Medulla oblongata (tissue), 1 donor: ENCODE measurements around the gene SAP130.

Experiments used
- DNase-seq: peaks from one replicate; pipeline ENCODE4 v3.0.0-alpha.2; 2015; ENCODE audit errors: extremely low spot score

SAP130 gene

DNA sequence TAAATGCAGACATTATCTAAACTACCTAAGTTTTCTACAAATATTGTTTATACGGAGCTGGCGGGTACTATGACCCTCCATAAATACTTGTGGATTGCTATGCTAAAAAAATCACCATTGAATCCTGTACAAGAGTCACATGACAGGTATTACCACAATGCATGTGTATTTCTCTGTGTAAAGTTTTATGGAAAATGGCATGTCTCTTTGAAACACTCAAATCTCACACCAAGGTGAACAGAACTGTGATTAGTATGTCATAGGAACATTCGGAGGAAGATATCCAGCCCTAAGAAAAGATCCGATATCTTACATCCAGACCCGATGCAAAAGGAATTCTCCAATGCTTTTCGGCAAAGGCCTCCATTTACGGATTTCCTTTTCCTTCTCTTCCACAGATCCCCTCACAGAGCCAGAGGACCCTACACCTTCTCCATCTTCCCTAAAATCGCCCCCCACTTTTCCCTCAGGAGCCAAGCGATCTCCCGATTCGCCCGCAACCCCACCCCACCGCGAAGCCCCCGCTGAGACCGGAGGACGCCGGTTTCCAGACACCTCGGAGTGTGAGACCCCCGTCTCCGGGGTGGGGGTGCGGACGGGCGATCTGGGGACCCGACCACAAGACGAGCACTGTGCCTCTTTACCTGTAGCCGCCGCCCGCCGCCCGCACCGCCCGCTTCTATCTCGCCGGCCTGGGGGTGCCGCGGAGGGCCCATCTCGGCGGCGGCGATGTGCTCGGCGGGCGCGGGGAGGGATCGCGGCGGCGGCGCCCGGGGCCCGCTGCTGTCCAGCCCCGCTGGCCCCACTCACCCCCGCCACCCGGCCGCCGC, 1.2 kb downstream of the SAP130 start:
- DNase-seq: peak; percentile 28

DNA sequence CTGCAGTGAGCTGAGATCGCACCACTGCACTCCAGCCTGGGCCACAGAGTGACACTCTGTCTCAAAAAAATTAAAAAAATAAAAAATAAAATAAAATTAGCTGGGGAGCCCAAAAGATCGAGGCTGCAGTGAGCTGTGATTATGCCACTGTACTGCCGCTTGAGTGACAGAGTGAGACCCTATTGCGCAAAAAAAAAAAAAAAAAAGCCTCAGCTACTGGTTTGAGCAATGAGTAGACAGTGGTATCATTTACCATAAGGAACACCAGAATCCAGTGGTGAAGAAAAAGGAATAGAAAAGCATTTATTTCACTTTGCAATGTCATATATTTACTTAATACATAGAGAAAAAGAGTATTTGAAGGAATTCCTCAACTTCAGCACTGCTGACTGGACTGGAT, 3.0 kb downstream of the SAP130 start:
- DNase-seq: no peak

DNA sequence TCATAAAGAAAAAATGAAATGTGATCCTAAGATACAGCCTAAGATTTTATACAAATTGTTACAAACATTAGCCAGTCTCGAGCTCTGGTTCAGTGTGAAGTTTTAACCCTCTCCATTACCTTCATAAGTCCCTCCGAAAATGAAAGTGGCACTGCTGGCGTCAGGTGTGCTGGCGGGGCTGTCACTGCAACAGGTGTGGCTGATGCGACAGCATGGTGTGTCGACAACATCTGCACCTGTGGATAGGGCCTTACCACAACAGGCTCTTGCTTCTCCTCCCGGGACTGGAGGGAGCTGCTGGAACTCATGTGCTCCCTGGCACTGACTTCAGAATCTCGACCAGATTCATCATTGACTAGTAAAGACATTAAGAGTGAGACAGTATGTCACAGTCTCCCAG, 10.3 kb downstream of the SAP130 start:
- no peak for DNase-seq

DNA sequence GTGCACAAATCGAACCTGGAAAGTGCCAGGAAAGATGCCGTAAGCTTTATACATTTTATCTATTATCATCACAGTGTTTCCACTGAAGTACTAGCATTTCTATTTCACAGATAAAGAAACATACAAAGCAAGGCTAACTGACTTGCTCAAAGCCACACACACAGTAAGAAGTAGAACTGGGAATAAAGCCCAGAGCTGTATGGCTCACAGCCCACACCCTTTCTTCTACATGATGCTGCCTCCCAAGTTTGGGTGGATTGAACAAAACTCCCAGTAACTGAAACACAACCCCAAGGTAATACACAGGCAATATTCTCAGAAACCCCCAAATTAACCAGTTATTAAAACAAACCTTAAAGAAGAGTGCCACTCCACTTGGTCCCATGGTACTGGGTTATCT, 11.2 kb downstream of the SAP130 start:
- peak; percentile 62 for DNase-seq

DNA sequence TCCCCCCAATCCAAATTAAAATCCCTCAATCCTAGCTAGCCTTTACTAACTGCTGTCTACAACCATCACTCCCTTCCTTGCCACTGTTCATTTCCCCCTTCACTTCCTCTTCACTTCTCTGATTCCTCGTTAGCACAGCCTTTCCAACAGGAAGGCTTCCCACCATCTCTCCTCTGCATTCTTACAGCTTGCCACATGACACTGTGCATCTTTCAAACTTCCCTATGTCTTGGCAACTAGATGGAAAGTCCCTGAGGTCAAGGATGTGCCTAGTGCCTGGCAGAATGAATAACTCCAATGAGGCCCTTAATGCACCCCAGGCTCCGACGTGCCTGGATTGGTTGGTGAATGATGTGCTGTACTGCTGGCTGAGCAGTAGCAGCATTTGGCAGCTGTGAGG, 15.2 kb downstream of the SAP130 start:
- no peak for DNase-seq

DNA sequence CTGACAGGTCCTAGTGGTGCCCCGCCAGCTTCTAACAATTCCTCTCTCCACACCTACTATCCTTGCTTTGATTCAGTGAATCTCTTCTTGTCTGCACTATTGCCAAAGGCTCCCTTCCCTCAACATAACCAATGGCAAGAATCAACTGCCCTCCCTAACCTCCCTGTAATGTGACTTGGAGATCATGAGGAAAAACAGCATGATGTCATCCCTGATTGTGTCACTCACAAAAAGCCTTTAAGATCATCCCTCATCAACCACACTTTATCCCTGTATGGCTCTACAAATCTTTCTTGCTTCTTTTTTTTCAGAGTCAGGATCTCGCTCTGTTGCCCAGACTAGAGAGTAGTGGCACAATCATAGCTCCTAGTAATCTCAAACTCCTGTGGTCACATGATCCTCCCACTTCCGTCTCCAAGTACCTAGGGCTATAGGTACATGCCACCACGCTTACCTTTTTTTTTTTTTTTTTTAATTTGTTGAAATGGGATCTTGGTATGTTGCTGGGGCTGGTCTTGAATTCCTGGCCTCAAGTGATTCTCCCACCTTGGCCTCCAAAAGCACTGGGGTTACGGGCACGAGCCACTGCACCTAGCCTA, 19.7 kb downstream of the SAP130 start:
- DNase-seq: no peak

DNA sequence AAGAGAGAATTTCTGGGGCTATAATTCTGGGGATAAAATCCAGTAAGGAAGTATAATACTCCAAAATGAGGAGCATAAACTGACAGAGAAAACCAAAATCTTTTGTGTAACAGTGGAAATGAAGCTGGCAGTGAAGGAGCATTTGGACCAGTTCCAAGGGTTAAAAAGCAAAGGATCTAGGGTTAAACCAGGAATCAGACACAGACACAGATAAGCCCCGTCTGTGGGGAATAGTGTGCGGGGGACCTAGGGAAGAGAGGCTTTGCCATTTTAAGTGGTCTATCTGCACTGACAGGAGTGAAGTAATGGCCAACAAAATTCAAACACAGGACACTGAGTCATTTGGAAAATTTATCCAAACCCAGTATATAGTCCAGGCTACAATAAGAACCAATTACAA, 23.4 kb downstream of the SAP130 start:
- no peak for DNase-seq

DNA sequence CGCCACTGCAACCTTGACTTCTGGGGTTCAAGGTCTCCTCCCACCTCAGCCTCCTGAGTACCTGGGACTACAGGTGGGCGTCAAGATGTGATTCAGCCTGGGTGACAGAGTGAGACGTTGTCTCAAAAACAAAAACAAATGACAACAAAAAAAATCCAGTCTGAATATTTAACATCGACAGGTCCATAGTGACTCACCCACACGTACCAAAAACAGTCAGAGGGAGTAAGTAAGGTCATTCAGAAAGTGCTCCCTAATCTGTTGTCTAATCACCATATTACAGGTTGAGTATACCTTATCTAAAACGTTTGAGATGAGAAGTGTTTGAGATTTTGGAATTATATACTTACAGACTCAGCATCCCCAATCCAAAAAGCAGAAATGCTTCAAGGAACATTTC, 24.4 kb downstream of the SAP130 start:
- DNase-seq: no peak

DNA sequence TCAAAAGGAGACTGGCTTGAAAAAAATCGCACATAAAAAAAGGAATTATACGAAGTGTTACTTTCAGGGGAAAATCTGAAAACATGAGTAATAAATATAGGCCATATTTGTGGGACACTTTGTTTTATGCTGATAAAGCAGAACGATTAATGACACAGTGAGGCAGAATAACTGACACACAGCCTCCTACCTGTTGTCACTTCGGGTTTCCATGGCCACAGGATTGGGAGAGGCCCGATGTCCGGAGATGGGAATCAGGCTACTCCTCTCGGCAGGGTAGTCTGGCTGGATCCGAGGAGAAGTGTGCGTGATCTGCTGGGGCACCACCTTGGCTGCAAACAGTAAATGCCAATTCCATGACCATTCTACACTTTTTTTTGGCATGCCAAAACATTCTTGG, 31.7 kb downstream of the SAP130 start:
- no peak for DNase-seq

DNA sequence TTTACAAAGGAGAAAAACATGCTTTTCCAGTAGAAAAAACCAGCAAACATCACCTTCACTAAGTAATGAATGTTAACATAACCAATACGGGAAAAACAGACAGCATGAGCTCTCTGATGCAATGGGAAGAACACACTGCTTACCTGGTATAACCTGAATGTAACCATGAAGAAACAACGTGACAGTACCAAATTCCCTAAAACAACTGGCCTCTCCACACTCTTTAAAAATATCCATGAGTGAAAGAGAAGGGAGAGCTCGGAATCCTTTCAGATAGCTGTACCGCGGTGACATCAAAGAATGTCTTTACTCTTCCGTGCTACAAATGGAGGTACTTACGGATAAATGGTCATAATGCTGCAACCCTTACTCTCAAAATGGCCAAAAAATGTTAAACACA, 32.1 kb downstream of the SAP130 start:
- DNase-seq: no peak

DNA sequence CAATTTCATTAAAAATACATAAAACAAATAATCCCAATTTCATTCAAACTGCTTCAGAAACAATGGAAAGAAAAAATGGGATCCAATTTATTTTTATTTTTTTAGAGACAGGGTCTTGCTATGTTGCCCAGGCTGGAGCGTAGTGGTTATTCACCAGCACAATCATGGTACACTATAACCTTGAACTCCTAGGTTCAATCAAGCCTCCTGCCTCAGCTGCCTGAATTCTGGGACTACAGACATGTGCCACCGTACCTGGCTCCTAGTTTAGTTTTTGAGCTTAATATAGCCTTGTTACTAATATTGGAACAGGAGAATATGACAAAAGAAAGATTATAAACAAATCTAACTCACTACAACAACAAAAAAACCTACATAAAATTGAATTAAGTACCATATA, 34.2 kb downstream of the SAP130 start:
- DNase-seq: no peak

DNA sequence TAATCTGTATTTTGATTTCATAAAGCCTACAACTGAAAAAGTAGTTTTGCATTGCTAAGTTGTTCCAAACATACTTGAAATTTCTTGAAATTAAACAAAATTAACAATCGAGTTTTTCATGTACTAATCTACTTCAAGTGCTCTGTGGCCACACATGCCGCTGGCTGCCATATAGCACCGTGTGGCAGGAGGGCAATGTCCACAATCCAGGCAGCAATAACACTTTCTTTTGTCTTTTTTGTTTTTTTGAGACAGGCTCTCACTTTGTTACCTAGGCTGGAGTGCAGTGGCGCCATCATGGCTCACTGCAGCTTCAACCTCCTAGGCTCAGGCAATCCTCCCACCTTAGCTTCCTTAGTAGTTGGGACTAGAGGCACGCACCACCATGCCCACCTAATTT, 36.1 kb downstream of the SAP130 start:
- DNase-seq: no peak

DNA sequence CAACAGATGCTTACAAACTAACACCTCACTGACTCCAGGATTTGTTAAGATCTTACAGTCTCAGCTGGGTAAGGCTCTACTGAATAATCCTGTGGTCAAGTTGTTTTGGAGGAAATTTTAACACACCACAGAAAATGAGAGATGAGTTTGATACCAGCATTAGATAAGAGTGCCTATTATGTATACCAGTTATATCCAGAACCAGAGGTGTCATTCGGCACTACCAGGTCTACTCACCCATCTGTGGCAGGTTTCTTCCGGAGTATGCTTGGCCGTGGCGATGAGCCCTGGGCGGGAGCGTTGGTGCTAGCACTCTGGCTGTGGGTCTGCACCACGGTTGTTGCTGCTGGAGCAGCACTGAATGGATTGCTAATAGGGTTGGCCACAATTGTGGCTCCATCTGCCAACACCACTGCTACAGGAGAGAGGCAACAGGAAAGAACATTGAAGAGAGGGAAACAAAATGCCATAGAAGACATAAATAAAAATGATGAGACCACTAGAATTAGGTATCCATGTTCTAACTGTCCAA, 41.2 kb downstream of the SAP130 start:
- DNase-seq: peak; percentile 49

DNA sequence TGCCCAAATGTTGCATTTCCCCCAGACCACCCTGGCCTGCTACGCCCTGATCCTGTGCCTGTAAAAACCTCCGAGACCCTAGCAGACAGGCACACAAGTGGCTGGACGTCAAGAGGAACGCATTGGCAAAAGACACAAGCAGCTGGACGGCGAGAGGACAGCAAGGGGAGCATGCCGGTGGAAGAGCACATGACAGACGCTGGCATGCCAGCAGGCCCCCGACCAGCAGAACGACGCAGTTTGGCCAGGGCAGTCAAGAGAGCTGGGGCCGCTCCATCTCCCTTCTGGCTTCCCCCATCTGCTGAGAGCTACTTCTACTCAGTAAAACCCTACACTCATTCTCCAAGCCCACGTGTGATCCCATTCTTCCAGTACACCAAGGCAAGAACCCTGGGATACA, 42.1 kb downstream of the SAP130 start:
- DNase-seq: peak; percentile 41

DNA sequence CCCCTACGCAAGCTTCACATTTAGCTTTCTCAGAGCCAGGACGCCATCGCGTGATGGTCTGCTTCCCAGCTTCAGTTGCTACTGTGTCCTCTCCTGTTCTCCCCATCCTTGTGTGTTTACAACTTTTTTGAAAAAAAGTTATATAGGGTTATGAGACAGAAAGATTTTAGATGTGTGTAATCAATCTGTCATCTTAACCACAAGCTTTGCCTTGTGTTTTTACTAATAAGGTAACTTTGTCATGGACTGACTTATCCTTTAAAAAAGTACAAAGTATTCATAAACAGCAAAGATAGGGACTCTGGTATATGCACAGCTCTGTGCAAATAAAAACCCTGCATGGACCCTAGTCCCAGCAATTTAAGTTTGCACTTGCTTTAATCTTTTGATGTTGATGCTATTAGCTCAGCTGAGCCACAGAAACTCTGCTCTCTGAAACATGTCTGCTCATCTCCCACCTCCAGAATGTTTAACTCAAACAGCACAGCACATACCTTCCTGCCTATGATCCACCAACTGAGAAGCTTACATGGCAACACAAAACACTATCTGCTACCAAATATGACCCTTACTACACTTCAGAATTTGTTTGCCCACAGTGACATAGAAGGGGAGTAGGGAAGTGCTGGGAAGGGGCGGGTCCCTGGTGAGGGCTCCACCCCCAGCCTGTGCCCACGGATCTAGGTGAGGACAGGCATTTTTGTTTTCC, 42.7 kb downstream of the SAP130 start:
- no peak for DNase-seq

DNA sequence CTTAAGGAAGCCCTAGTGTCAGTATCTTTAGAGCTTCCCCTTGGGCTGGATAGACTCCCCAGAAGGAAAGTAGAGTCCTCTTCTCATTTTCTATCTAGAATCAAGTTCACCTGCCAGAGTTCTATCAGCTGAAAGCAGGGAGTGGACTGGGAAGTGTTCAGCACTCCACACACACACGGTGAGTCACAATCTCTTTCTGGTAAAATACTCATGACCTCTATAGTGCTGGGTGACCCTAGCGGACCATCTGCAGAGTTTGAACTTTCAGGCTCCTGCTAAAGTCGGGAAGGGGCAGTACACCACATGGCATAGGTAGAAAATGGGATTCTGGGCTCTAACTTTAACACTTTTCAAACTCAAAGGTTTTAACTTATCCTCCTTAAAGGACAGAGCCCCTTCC, 43.3 kb downstream of the SAP130 start:
- no peak for DNase-seq

DNA sequence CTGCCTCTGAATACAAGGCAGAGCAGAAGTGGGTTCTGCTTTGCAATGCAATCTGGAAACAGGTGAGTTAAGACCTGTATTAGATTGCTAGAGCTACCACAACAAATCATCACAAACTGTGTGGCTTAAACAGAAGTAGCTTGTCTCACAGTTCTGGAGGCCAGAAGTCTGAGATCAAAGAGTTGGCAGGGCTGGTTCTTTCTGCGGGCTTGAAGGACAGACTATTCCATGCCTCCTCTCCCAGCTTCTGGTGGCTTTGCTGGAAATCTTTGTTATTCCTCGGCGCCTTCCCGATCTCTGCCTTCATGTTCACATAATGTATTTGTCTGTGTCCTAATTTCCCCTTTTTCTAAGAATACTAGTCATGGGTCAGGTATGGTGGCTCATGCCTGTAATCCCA, 58.4 kb downstream of the SAP130 start:
- DNase-seq: no peak

DNA sequence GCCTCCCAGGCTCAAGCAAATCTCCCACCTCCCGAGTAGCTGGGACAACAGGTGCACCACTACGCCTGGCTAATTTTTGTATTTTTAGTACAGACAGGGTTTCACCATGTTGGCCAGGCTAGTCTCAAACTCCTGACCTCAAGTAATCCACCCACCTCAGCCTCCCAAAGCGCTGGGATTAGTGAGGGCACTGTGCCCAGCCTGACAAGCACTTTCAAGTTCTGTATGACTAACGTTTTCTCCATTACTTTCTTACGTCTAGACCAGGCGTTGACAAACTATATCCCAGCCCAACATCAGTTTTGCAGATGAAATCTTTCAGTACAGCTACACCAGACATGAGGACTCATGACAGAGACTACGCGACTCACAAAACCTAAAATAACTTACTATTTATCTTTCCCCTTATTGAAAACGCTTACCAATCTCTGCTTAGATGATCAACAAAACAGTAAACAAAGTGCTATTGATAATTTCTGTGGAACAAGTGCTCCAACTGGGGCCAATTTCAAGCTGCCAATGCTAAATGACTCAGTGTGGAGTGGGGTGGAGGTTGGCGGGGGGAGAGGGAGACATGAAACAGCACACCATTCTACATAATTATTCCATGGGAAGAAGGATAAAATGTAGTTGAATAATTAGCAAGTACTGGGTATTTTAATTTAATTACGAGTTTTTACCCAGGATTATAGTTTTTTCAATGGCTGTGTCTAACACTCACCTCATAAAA, 59.1 kb downstream of the SAP130 start:
- DNase-seq: peak; percentile 26

DNA sequence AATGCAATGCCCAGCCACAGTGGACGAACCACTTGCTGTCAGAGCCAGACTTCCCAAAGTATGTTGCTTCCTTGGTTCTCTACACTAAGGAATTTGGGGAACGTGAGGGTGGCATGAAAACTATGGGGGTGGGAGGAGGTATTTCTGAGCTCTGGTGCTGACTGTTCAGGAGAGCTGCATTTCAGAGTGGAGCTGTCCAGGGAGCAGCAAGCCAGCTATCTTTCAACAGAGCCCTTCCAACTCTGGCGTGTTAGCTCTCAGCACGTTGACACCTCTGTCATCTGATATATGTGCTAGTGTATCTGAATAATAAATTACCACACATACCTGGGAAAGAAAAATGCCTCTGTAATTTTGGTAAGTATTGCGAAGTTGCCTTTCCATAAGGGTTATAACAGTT, 66.1 kb downstream of the SAP130 start:
- DNase-seq: no peak

DNA sequence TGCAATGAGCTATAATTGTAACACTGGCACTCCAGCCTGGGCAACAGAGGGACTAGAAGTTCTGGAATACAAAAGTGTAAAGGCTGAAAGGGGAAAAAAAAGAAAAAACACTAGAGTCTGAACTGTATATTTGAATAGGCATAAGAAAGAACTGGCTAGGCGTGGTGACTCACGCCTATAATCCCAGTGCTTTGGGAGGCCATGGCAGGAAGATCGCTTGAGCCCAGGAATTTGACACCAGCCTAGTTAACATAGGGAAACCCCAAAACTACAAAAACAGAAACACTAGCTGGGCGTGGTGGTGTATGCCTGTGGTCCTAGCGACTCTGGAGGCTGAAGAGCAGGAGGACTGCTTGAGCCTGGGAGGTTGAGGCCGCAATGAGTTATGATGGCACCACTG, 70.6 kb downstream of the SAP130 start:
- DNase-seq: no peak

DNA sequence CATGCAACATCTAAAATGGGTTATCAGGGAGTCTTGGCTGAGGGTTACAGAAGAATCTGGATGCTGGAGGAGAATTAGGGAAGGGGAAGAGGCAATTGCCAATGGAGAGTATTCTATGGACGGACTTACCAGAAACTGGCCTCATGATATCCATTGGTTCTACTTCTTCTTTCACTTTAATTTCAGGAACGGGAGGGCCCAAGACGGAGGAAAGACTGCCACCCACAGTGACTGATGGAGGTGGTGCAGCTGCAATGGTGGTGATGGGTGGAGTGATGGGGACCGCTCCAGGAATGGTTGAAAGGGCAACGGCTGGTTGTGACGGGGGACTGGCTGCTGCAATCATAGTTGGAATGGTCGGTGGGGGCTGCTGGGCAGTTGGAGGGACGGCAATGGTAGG, 73.0 kb downstream of the SAP130 start:
- peak; percentile 52 for DNase-seq

DNA sequence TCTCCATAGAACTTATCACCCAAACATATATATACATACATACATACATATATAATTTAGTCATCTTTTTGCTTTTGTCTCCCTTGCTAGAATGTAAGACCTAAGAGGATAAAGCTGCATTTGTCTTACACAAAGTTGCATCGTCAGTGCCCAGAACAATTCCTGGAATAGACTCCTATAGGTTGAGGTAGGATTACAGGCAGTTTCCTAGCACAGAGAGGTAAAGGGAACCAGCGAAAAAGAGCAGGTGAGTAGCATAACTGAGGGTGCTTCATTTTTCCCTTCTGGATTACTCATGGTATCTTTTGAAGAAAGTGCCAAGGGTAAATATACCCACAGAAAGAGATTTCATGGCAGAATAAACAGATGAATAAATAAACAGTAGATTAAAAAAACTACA, 74.0 kb downstream of the SAP130 start:
- no peak for DNase-seq
